HEK293 (cell line): ENCODE measurements around the gene ABHD14A.

ENCODE experiments used
- RBAK ChIP-seq: fragments of 450-650 bp; formaldehyde crosslinking; IDR thresholded peaks from 2 replicates; pipeline ENCODE4 v1.5.1; 2016; ENCODE audit warnings: missing biosample characterization, missing genetic modification characterization
- REST ChIP-seq: fragments of 450-650 bp; formaldehyde crosslinking; IDR thresholded peaks from 2 replicates; pipeline ENCODE4 v1.5.1; 2016; ENCODE audit warnings: missing biosample characterization, missing genetic modification characterization
- YY1 ChIP-seq: fragments of 450-650 bp; formaldehyde crosslinking; IDR thresholded peaks from 2 replicates; pipeline ENCODE4 v1.5.1; 2018; ENCODE audit warnings: missing biosample characterization, missing genetic modification characterization
- ZNF121 ChIP-seq: fragments of 450-650 bp; formaldehyde crosslinking; IDR thresholded peaks from 2 replicates; pipeline ENCODE4 v1.5.1; 2016; ENCODE audit warnings: missing biosample characterization, missing genetic modification characterization
- ZNF214 ChIP-seq: fragments of 450-650 bp; formaldehyde crosslinking; IDR thresholded peaks from 2 replicates; pipeline ENCODE4 v1.5.1; 2017; ENCODE audit warnings: missing biosample characterization, mild to moderate bottlenecking, missing genetic modification characterization, borderline replicate concordance
- ZNF350 ChIP-seq: fragments of 450-650 bp; formaldehyde crosslinking; IDR thresholded peaks from 2 replicates; pipeline ENCODE4 v1.5.0; 2017; ENCODE audit warnings: missing biosample characterization, mild to moderate bottlenecking, missing genetic modification characterization
- ZNF416 ChIP-seq: fragments of 450-650 bp; formaldehyde crosslinking; IDR thresholded peaks from 2 replicates; pipeline ENCODE4 v1.5.1; 2016; ENCODE audit warnings: missing biosample characterization, missing genetic modification characterization
- ZNF747 ChIP-seq: fragments of 450-650 bp; formaldehyde crosslinking; IDR thresholded peaks from 2 replicates; pipeline ENCODE4 v1.5.1; 2016; ENCODE audit warnings: missing biosample characterization, missing genetic modification characterization
- ZNF830 ChIP-seq: fragments of 450-650 bp; IDR thresholded peaks from 2 replicates; pipeline ENCODE4 v1.5.0; 2018; ENCODE audit warnings: missing biosample characterization, missing genetic modification characterization, low read depth, mild to moderate bottlenecking, moderate library complexity
- TF ChIP-seq, protein P1 (sequence below): fragments of 450-650 bp; formaldehyde crosslinking; IDR thresholded peaks from 2 replicates; pipeline ENCODE4 v1.5.1; 2016; ENCODE audit warnings: missing biosample characterization, missing genetic modification characterization
- TF ChIP-seq, protein P2 (sequence below): fragments of 450-650 bp; formaldehyde crosslinking; IDR thresholded peaks from 2 replicates; pipeline ENCODE4 v1.5.1; 2016; ENCODE audit warnings: missing biosample characterization, missing genetic modification characterization
- TF ChIP-seq, protein P3 (sequence below): fragments of 450-650 bp; formaldehyde crosslinking; IDR thresholded peaks from 2 replicates; pipeline ENCODE4 v1.5.0; 2017; ENCODE audit warnings: missing biosample characterization, missing genetic modification characterization, borderline replicate concordance

- no peak for TF ChIP-seq ZNF416 (tag by site-specific recombination)
- no peak for TF ChIP-seq ZNF214 (tag by site-specific recombination)
- TF ChIP-seq, protein P1, sequence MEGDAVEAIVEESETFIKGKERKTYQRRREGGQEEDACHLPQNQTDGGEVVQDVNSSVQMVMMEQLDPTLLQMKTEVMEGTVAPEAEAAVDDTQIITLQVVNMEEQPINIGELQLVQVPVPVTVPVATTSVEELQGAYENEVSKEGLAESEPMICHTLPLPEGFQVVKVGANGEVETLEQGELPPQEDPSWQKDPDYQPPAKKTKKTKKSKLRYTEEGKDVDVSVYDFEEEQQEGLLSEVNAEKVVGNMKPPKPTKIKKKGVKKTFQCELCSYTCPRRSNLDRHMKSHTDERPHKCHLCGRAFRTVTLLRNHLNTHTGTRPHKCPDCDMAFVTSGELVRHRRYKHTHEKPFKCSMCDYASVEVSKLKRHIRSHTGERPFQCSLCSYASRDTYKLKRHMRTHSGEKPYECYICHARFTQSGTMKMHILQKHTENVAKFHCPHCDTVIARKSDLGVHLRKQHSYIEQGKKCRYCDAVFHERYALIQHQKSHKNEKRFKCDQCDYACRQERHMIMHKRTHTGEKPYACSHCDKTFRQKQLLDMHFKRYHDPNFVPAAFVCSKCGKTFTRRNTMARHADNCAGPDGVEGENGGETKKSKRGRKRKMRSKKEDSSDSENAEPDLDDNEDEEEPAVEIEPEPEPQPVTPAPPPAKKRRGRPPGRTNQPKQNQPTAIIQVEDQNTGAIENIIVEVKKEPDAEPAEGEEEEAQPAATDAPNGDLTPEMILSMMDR: no peak
- TF ChIP-seq, protein P2, sequence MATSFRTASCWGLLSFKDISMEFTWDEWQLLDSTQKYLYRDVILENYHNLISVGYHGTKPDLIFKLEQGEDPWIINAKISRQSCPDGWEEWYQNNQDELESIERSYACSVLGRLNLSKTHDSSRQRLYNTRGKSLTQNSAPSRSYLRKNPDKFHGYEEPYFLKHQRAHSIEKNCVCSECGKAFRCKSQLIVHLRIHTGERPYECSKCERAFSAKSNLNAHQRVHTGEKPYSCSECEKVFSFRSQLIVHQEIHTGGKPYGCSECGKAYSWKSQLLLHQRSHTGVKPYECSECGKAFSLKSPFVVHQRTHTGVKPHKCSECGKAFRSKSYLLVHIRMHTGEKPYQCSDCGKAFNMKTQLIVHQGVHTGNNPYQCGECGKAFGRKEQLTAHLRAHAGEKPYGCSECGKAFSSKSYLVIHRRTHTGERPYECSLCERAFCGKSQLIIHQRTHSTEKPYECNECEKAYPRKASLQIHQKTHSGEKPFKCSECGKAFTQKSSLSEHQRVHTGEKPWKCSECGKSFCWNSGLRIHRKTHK (tag by site-specific recombination): no peak
- TF ChIP-seq REST (tag by site-specific recombination): no peak
- no peak for TF ChIP-seq ZNF121 (tag by site-specific recombination)
- TF ChIP-seq, protein P3, sequence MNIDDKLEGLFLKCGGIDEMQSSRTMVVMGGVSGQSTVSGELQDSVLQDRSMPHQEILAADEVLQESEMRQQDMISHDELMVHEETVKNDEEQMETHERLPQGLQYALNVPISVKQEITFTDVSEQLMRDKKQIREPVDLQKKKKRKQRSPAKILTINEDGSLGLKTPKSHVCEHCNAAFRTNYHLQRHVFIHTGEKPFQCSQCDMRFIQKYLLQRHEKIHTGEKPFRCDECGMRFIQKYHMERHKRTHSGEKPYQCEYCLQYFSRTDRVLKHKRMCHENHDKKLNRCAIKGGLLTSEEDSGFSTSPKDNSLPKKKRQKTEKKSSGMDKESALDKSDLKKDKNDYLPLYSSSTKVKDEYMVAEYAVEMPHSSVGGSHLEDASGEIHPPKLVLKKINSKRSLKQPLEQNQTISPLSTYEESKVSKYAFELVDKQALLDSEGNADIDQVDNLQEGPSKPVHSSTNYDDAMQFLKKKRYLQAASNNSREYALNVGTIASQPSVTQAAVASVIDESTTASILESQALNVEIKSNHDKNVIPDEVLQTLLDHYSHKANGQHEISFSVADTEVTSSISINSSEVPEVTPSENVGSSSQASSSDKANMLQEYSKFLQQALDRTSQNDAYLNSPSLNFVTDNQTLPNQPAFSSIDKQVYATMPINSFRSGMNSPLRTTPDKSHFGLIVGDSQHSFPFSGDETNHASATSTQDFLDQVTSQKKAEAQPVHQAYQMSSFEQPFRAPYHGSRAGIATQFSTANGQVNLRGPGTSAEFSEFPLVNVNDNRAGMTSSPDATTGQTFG (tag by site-specific recombination): no peak
- TF ChIP-seq RBAK: no peak
- no peak for TF ChIP-seq ZNF830 (tag by site-specific recombination)
- TF ChIP-seq ZNF747 (tag by site-specific recombination): no peak
- no peak for TF ChIP-seq ZNF350 (tag by site-specific recombination)
- no peak for TF ChIP-seq YY1
These were observed 31.9 kb downstream of the ABHD14A start for GRCh38 chr3:52006820-52007133.
